GM12891 (cell line): ENCODE data around the gene RSPH3.

ENCODE experiments used
- DNase-seq: peaks from one replicate; pipeline ENCODE4 v3.0.0; 2011; ENCODE audit warnings: low spot score; ENCODE audit not compliant: insufficient read length
- FAIRE-seq: peaks from 2 replicates; lab custom pipeline; 2011; peaks lifted over from hg19 to GRCh38; lab: Jason Lieb, UNC
- PAX5 ChIP-seq: IDR thresholded peaks from 2 replicates; pipeline ENCODE4 v1.6.1; 2011; ENCODE audit warnings: low read length, moderate library complexity, mild to moderate bottlenecking; ENCODE audit not compliant: insufficient read depth, severe bottlenecking
- POLR2A ChIP-seq: IDR thresholded peaks from 2 replicates; pipeline ENCODE4 v1.6.1; 2011; ENCODE audit warnings: low read depth, low read length, control low read depth
- POLR2AphosphoS5 ChIP-seq: IDR thresholded peaks from 2 replicates; pipeline ENCODE4 v1.6.1; 2011; ENCODE audit warnings: low read depth, low read length, control low read depth
- POU2F2 ChIP-seq: IDR thresholded peaks from 2 replicates; pipeline ENCODE4 v1.6.1; 2011; ENCODE audit warnings: low read depth, mild to moderate bottlenecking, control low read depth, low read length, moderate library complexity
- SPI1 ChIP-seq: IDR thresholded peaks from 2 replicates; pipeline ENCODE4 v1.6.1; 2011; ENCODE audit warnings: low read depth, low read length, control low read depth
- TAF1 ChIP-seq: IDR thresholded peaks from 2 replicates; pipeline ENCODE4 v1.6.1; 2011; ENCODE audit warnings: low read depth, low read length, control low read depth

Gene RSPH3

DNA sequence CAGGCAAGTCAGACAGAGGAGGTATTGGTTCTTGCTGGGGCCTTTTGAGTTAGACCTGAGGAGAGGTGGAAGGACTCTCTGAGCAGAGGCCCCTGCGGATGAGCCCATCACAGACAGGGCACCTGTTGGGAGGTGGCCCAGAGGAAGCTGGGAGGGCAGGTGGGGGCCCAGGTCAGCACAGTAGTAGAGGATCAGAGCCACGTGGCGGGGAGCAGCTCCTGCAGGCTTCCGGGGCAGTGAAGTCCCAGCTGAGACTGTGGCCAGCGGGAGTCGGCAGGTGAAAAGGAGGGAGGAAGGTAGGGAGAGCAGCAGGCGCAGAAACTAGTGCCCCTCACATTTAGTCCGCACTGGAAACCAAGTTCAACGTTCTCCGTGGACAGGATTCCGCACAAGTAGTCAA lies 61.8 kb downstream of the RSPH3 start:
- TF ChIP-seq POU2F2 = no peak
- no peak for TF ChIP-seq POLR2AphosphoS5
- no peak for TF ChIP-seq PAX5
- FAIRE-seq (no peak), DNase-seq (no peak)

DNA sequence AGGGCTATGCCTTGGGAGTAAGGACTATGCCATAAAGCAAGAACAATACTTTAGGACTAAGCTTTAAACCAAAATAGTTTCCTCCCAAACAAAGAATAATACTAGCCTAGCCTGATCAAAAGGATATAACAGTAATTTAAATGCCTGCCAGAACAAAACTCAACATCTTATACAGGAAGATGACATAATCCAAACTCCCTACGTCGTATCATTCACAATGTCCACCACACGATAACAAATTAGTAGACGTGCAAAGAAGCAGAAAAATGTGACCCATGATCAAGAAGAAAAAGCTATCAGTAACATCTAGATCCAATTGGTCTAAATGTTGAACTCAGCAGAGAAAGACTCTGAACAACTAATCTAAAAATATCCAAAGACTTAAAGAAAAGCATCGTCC lies 65.8 kb downstream of the RSPH3 start:
- DNase-seq (no peak), FAIRE-seq (no peak)
- no peak for TF ChIP-seq SPI1
- TF ChIP-seq TAF1 = no peak
- TF ChIP-seq POLR2AphosphoS5 = no peak
- no peak for TF ChIP-seq PAX5

- no peak for TF ChIP-seq TAF1
- TF ChIP-seq POU2F2 = no peak
- no peak for TF ChIP-seq SPI1
- no peak for TF ChIP-seq POLR2AphosphoS5
- no peak for TF ChIP-seq POLR2A
- TF ChIP-seq PAX5 = no peak
- no peak for DNase-seq
- no peak for FAIRE-seq
These were observed 66.9 kb downstream of the RSPH3 start for GRCh38 chr6:158933079-158933595.

DNA sequence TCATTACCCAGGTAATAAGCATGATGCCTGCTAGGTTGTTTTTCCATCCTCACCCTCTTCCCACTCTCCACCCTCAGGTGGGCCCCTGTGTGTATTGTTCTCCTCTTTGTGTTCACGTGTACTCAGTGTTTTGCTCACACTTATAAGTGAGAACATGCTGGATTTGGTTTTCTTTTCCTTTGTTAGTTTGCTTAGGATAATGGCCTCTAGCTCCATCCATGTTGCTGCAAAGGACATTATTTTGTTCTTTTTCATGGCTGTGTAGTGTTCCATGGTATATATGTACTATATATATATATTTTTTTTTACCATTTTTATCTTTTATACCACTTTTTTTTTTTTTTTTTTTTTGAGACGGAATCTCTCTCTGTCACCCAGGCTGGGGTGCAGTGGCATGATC lies 71.9 kb downstream of the RSPH3 start:
- TF ChIP-seq POU2F2 (no peak), SPI1 (no peak), PAX5 (no peak), TAF1 (no peak), POLR2AphosphoS5 (no peak), POLR2A (no peak)
- no peak for DNase-seq
- FAIRE-seq = no peak

- TF ChIP-seq PAX5 = no peak
- no peak for TF ChIP-seq POU2F2
- no peak for TF ChIP-seq SPI1
- TF ChIP-seq POLR2AphosphoS5 = no peak
- no peak for TF ChIP-seq POLR2A
- TF ChIP-seq TAF1 = no peak
- FAIRE-seq (no peak), DNase-seq (no peak)
These were observed 73.6 kb downstream of the RSPH3 start for GRCh38 chr6:158926414-158926813.

GRCh38 chr6:158924499-158925455 lies 75.2 kb downstream of the RSPH3 start:
- DNase-seq (no peak), FAIRE-seq (no peak)
- TF ChIP-seq POU2F2 = no peak
- no peak for TF ChIP-seq POLR2A
- TF ChIP-seq SPI1 = no peak

- no peak for FAIRE-seq
- DNase-seq = no peak
- no peak for TF ChIP-seq PAX5
- no peak for TF ChIP-seq POU2F2
- no peak for TF ChIP-seq SPI1
- TF ChIP-seq POLR2A = no peak
- no peak for TF ChIP-seq TAF1
- no peak for TF ChIP-seq POLR2AphosphoS5
These were observed 76.0 kb downstream of the RSPH3 start for GRCh38 chr6:158923805-158924498.
